HEK293 (cell line): ENCODE results near the gene ZNF536.
A peak's percentile ranks its signal among the peaks of the same experiment; 100 is the strongest.

ENCODE experiments used
- MZF1 ChIP-seq: fragments of 450-650 bp; formaldehyde crosslinking; IDR thresholded peaks from 2 replicates; pipeline ENCODE4 v1.5.1; 2017; ENCODE audit warnings: missing biosample characterization, missing genetic modification characterization, borderline replicate concordance
- OSR2 ChIP-seq: fragments of 450-650 bp; formaldehyde crosslinking; IDR thresholded peaks from 2 replicates; pipeline ENCODE4 v1.5.1; 2016; ENCODE audit warnings: missing biosample characterization, missing genetic modification characterization
- SCRT1 ChIP-seq: fragments of 450-650 bp; formaldehyde crosslinking; IDR thresholded peaks from 2 replicates; pipeline ENCODE4 v1.5.1; 2016; ENCODE audit warnings: missing biosample characterization, missing genetic modification characterization, borderline replicate concordance
- SCRT2 ChIP-seq: fragments of 450-650 bp; formaldehyde crosslinking; IDR thresholded peaks from 2 replicates; pipeline ENCODE4 v1.5.1; 2016; ENCODE audit warnings: missing biosample characterization, missing genetic modification characterization
- ZBTB17 ChIP-seq: fragments of 450-650 bp; formaldehyde crosslinking; IDR thresholded peaks from 2 replicates; pipeline ENCODE4 v1.5.1; 2016; ENCODE audit warnings: missing biosample characterization, missing genetic modification characterization
- ZFHX2 ChIP-seq: fragments of 450-650 bp; formaldehyde crosslinking; conservative IDR thresholded peaks from 2 replicates; pipeline ENCODE4 v1.5.1; 2016; ENCODE audit warnings: missing biosample characterization, missing genetic modification characterization
- ZNF114 ChIP-seq: fragments of 450-650 bp; formaldehyde crosslinking; IDR thresholded peaks from 2 replicates; pipeline ENCODE4 v1.5.0; 2017; ENCODE audit warnings: missing biosample characterization, missing genetic modification characterization
- ZNF132 ChIP-seq: fragments of 450-650 bp; formaldehyde crosslinking; IDR thresholded peaks from 2 replicates; pipeline ENCODE4 v1.5.1; 2017; ENCODE audit warnings: missing biosample characterization, missing genetic modification characterization, borderline replicate concordance
- ZNF211 ChIP-seq: fragments of 450-650 bp; formaldehyde crosslinking; IDR thresholded peaks from 2 replicates; pipeline ENCODE4 v1.5.1; 2016; ENCODE audit warnings: low read depth, missing biosample characterization, missing genetic modification characterization
- ZNF37A ChIP-seq: fragments of 450-650 bp; IDR thresholded peaks from 2 replicates; pipeline ENCODE4 v1.5.1; 2018; ENCODE audit warnings: missing biosample characterization, missing genetic modification characterization
- ZNF48 ChIP-seq: fragments of 450-650 bp; formaldehyde crosslinking; IDR thresholded peaks from 2 replicates; pipeline ENCODE4 v1.5.1; 2016; ENCODE audit warnings: missing biosample characterization, missing genetic modification characterization
- ZNF510 ChIP-seq: fragments of 450-650 bp; formaldehyde crosslinking; IDR thresholded peaks from 2 replicates; pipeline ENCODE4 v1.5.1; 2018; ENCODE audit warnings: mild to moderate bottlenecking, missing genetic modification characterization, missing biosample characterization; ENCODE audit not compliant: insufficient replicate concordance
- ZNF596 ChIP-seq: fragments of 450-650 bp; IDR thresholded peaks from 2 replicates; pipeline ENCODE4 v1.5.0; 2018; ENCODE audit warnings: missing biosample characterization, mild to moderate bottlenecking, missing genetic modification characterization, moderate library complexity
- ZNF664 ChIP-seq: fragments of 450-650 bp; formaldehyde crosslinking; IDR thresholded peaks from 2 replicates; pipeline ENCODE4 v1.5.1; 2016; ENCODE audit warnings: missing biosample characterization, missing genetic modification characterization
- TF ChIP-seq, protein P1 (sequence below): fragments of 450-650 bp; formaldehyde crosslinking; IDR thresholded peaks from 2 replicates; pipeline ENCODE4 v1.5.1; 2016; ENCODE audit warnings: missing biosample characterization, missing genetic modification characterization
- TF ChIP-seq, protein P2 (sequence below): fragments of 450-650 bp; formaldehyde crosslinking; IDR thresholded peaks from 2 replicates; pipeline ENCODE4 v1.5.1; 2017; ENCODE audit warnings: missing biosample characterization, missing genetic modification characterization
- TF ChIP-seq, protein P3 (sequence below): fragments of 450-650 bp; formaldehyde crosslinking; IDR thresholded peaks from 2 replicates; pipeline ENCODE4 v1.5.1; 2016; ENCODE audit warnings: missing biosample characterization, missing genetic modification characterization
- TF ChIP-seq, protein P4 (sequence below): fragments of 450-650 bp; formaldehyde crosslinking; conservative IDR thresholded peaks from 2 replicates; pipeline ENCODE4 v1.5.1; 2016; ENCODE audit warnings: low read depth, missing biosample characterization, missing genetic modification characterization
- TF ChIP-seq, protein P5 (sequence below): fragments of 450-650 bp; formaldehyde crosslinking; IDR thresholded peaks from 2 replicates; pipeline ENCODE4 v1.5.1; 2016; ENCODE audit warnings: missing biosample characterization, missing genetic modification characterization
- TF ChIP-seq, protein P6 (sequence below): fragments of 450-650 bp; formaldehyde crosslinking; IDR thresholded peaks from 2 replicates; pipeline ENCODE4 v1.5.1; 2017; ENCODE audit warnings: missing biosample characterization, mild to moderate bottlenecking, missing genetic modification characterization, moderate library complexity

Gene ZNF536

DNA sequence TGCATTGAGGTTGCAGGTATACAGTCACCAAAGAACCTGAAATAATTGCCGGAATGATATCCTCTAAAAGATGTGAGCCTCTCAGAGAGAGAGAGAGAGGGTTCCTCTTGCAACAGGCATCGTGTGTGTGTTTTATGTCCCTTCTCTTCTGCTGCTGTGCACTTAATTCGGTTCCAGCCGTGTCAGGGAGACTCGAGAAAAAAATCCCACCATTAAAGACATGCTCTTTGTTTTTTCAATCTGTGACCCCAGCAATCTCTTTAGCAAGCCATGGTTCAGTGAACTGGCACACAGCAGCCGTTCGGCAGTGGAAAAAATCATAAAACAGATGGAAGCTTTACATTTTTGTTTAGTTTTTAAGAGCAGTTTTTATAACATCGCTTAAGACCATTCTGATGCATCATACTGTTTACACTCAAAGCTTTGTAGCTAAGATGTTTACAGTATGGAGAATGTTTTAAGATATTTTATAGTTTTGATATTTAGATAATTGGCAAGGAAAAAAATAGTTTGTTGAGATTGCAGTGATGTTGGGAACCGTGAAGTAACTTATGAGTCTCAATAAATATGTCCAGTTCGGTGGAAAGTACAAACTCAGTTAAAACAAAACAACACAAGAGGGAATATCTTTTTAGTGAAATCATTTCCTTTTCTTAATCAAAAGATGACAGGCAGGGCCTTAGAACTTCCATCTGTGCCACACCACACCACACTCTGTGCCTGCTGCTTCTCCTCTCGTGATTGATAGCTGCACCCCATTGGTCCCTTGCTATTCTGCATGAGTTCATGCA, 31.2 kb upstream of the ZNF536 start (continued):
- TF ChIP-seq, protein P1, sequence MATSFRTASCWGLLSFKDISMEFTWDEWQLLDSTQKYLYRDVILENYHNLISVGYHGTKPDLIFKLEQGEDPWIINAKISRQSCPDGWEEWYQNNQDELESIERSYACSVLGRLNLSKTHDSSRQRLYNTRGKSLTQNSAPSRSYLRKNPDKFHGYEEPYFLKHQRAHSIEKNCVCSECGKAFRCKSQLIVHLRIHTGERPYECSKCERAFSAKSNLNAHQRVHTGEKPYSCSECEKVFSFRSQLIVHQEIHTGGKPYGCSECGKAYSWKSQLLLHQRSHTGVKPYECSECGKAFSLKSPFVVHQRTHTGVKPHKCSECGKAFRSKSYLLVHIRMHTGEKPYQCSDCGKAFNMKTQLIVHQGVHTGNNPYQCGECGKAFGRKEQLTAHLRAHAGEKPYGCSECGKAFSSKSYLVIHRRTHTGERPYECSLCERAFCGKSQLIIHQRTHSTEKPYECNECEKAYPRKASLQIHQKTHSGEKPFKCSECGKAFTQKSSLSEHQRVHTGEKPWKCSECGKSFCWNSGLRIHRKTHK (tag by site-specific recombination) = no peak
- peak; percentile 59; the same call in 1 of the 2 replicates for TF ChIP-seq ZNF596 (tag by site-specific recombination)
- no peak for TF ChIP-seq ZNF48 (tag by site-specific recombination)
- no peak for TF ChIP-seq ZNF211 (tag by site-specific recombination)
- no peak for TF ChIP-seq ZNF37A
- no peak for TF ChIP-seq ZFHX2 (tag by site-specific recombination)
- TF ChIP-seq, protein P2, sequence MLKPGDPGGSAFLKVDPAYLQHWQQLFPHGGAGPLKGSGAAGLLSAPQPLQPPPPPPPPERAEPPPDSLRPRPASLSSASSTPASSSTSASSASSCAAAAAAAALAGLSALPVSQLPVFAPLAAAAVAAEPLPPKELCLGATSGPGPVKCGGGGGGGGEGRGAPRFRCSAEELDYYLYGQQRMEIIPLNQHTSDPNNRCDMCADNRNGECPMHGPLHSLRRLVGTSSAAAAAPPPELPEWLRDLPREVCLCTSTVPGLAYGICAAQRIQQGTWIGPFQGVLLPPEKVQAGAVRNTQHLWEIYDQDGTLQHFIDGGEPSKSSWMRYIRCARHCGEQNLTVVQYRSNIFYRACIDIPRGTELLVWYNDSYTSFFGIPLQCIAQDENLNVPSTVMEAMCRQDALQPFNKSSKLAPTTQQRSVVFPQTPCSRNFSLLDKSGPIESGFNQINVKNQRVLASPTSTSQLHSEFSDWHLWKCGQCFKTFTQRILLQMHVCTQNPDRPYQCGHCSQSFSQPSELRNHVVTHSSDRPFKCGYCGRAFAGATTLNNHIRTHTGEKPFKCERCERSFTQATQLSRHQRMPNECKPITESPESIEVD (tag by site-specific recombination) = peak; percentile 98
- TF ChIP-seq, protein P3, sequence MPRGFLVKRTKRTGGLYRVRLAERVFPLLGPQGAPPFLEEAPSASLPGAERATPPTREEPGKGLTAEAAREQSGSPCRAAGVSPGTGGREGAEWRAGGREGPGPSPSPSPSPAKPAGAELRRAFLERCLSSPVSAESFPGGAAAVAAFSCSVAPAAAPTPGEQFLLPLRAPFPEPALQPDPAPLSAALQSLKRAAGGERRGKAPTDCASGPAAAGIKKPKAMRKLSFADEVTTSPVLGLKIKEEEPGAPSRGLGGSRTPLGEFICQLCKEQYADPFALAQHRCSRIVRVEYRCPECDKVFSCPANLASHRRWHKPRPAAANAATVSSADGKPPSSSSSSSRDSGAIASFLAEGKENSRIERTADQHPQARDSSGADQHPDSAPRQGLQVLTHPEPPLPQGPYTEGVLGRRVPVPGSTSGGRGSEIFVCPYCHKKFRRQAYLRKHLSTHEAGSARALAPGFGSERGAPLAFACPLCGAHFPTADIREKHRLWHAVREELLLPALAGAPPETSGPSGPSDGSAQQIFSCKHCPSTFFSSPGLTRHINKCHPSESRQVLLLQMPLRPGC (tag by site-specific recombination) = no peak
- TF ChIP-seq ZNF132 (tag by site-specific recombination) = no peak
- TF ChIP-seq ZBTB17 (tag by site-specific recombination) = peak; percentile 73; the same call in 1 of the 2 replicates
- peak; percentile 96 for TF ChIP-seq ZNF664 (tag by site-specific recombination)
- TF ChIP-seq OSR2 (tag by site-specific recombination) = peak; percentile 38
- TF ChIP-seq, protein P4, sequence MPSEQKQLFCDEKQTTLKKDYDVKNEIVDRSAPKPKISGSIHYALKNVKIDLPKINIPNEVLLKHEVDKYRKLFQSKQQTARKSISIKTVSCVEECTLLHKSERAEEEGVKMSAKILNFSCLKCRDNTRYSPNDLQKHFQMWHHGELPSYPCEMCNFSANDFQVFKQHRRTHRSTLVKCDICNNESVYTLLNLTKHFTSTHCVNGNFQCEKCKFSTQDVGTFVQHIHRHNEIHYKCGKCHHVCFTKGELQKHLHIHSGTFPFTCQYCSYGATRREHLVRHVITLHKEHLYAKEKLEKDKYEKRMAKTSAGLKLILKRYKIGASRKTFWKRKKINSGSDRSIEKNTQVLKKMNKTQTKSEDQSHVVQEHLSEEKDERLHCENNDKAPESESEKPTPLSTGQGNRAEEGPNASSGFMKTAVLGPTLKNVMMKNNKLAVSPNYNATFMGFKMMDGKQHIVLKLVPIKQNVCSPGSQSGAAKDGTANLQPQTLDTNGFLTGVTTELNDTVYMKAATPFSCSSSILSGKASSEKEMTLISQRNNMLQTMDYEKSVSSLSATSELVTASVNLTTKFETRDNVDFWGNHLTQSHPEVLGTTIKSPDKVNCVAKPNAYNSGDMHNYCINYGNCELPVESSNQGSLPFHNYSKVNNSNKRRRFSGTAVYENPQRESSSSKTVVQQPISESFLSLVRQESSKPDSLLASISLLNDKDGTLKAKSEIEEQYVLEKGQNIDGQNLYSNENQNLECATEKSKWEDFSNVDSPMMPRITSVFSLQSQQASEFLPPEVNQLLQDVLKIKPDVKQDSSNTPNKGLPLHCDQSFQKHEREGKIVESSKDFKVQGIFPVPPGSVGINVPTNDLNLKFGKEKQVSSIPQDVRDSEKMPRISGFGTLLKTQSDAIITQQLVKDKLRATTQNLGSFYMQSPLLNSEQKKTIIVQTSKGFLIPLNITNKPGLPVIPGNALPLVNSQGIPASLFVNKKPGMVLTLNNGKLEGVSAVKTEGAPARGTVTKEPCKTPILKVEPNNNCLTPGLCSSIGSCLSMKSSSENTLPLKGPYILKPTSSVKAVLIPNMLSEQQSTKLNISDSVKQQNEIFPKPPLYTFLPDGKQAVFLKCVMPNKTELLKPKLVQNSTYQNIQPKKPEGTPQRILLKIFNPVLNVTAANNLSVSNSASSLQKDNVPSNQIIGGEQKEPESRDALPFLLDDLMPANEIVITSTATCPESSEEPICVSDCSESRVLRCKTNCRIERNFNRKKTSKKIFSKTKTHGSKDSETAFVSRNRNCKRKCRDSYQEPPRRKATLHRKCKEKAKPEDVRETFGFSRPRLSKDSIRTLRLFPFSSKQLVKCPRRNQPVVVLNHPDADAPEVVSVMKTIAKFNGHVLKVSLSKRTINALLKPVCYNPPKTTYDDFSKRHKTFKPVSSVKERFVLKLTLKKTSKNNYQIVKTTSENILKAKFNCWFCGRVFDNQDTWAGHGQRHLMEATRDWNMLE = no peak
- TF ChIP-seq SCRT2 (tag by site-specific recombination) = peak; percentile 87
- TF ChIP-seq SCRT1 (tag by site-specific recombination) = peak; percentile 91
- TF ChIP-seq ZNF114 (tag by site-specific recombination) = no peak
- TF ChIP-seq, protein P5, sequence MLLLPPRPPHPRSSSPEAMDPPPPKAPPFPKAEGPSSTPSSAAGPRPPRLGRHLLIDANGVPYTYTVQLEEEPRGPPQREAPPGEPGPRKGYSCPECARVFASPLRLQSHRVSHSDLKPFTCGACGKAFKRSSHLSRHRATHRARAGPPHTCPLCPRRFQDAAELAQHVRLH (tag by site-specific recombination) = no peak
- no peak for TF ChIP-seq MZF1 (tag by site-specific recombination)
- no peak for TF ChIP-seq ZNF510 (tag by site-specific recombination)
- TF ChIP-seq, protein P6, sequence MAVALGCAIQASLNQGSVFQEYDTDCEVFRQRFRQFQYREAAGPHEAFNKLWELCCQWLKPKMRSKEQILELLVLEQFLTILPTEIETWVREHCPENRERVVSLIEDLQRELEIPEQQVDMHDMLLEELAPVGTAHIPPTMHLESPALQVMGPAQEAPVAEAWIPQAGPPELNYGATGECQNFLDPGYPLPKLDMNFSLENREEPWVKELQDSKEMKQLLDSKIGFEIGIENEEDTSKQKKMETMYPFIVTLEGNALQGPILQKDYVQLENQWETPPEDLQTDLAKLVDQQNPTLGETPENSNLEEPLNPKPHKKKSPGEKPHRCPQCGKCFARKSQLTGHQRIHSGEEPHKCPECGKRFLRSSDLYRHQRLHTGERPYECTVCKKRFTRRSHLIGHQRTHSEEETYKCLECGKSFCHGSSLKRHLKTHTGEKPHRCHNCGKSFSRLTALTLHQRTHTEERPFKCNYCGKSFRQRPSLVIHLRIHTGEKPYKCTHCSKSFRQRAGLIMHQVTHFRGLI (tag by site-specific recombination) = no peak
